ENCODE results near the gene TRPM3.

GRCh38 chr9:70590315-70590677 is 531.1 kb downstream of the TRPM3 start:
- TF ChIP-seq CTCF (IDR thresholded peaks at IDR 0.05; ENCODE audit: low read depth, low read length), result no peak
- no peak for TF ChIP-seq EZH2phosphoT487 (IDR thresholded peaks at IDR 0.05; ENCODE audit: low read depth)

All from OCI-LY3 (cell line).